ENCODE measurements around the gene NR4A3.

Gene NR4A3

DNA sequence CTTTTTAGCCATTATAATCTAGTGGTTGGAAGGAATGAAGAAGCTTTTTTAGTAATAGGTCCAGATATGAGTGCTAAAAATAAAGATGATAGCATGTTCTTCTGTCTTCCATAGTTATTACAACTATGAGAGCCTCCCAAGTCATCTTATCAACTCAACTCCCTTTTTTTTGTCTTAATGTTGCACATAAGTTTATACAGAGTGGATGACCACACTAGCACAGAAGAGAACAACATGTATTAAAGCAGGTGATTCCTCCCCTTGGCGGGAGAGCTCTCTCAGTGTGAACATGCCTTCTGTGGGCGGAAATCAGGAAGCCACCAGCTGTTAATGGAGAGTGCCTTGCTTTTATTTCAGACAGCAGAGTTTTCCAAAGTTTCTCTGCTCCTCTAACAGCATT lies 44.7 kb downstream of the NR4A3 start:
- DNase-seq (ENCODE audit: insufficient read length, low spot score) (no peak), FAIRE-seq (no peak)
- TF ChIP-seq POLR2AphosphoS5 (IDR thresholded peaks at IDR 0.05; ENCODE audit: low read depth, low read length) (0 out of 2 replicates have a peak, but pooled peaks have one; percentile 19), POLR2A (IDR thresholded peaks at IDR 0.05; ENCODE audit: low read depth, low read length) (0 out of 2 replicates have a peak, but pooled peaks have one; percentile 22), PAX5 (IDR thresholded peaks at IDR 0.05; ENCODE audit: insufficient read depth, low read length, severe bottlenecking) (no peak)

DNA sequence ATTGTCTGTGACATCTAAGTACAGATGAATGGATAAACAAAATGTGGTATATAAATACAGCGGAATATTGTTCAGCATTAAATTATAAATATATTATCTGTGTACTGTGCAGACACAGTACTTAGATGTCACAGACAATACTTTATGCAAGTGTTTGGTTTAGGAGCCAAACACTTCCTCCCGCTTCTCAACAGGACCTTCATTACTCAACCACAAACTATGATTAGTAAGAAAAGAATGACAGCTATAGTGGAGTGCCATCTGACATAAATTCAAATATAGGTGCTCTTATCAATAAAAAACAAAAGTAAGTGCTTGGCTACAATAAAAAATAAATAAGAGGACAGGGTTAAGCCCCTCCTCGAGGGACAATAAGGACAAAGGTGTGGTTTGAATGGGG lies 45.9 kb downstream of the NR4A3 start:
- DNase-seq (ENCODE audit: insufficient read length, low spot score) (no peak), FAIRE-seq (no peak)
- TF ChIP-seq SPI1 (IDR thresholded peaks at IDR 0.05; ENCODE audit: low read depth, low read length), result no peak
- no peak for TF ChIP-seq POLR2A (IDR thresholded peaks at IDR 0.05; ENCODE audit: low read depth, low read length)
- TF ChIP-seq PAX5 (IDR thresholded peaks at IDR 0.05; ENCODE audit: insufficient read depth, low read length, severe bottlenecking), result no peak
- TF ChIP-seq POLR2AphosphoS5 (IDR thresholded peaks at IDR 0.05; ENCODE audit: low read depth, low read length), result no peak
- TF ChIP-seq POU2F2 (IDR thresholded peaks at IDR 0.05; ENCODE audit: low read depth, low read length), result no peak
- no peak for TF ChIP-seq TAF1 (IDR thresholded peaks at IDR 0.05; ENCODE audit: low read depth, low read length)

DNA sequence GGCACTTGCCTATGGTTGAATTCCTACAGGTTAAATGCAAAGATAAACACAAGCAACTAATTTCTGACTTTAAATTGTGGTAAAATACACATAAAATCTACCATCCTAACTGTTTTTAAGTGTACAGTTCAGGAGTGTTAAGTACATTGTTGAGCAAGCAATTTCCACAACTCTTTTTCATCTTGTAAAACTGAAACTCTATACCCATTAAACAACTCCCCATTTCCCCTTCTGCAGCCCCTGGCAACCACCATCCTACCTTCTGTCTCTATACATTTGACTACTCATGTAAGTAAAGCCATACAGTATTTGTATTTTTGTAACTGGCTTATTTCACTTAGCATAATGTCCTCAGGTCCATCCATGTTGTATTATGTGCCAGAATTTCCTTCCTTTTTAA lies 46.3 kb downstream of the NR4A3 start:
- no peak for TF ChIP-seq TAF1 (IDR thresholded peaks at IDR 0.05; ENCODE audit: low read depth, low read length)
- no peak for TF ChIP-seq POLR2A (IDR thresholded peaks at IDR 0.05; ENCODE audit: low read depth, low read length)
- TF ChIP-seq SPI1 (IDR thresholded peaks at IDR 0.05; ENCODE audit: low read depth, low read length), result peak; percentile 80
- no peak for TF ChIP-seq PAX5 (IDR thresholded peaks at IDR 0.05; ENCODE audit: insufficient read depth, low read length, severe bottlenecking)
- no peak for TF ChIP-seq POLR2AphosphoS5 (IDR thresholded peaks at IDR 0.05; ENCODE audit: low read depth, low read length)
- no peak for TF ChIP-seq POU2F2 (IDR thresholded peaks at IDR 0.05; ENCODE audit: low read depth, low read length)
- FAIRE-seq, result peak; percentile 83
- DNase-seq (ENCODE audit: insufficient read length, low spot score), result no peak

DNA sequence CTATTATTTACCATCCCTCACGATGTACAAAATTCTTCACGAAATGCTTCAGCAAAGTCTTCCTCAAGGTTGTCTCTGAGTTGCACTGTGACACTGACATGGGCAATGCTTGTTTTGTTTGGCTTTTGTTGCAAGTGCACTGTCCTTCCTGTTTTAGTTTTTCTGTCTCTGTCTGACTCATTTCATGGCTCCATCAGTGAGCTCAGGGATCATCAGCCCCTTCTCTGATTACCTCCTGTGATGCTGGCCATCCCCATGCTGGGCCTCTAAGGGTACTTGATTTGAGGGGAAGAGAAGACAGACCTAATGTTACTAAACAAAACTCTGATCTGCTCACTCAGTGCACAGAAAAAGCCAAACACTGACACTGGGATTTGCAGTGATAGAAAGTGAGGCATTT lies 47.2 kb downstream of the NR4A3 start:
- peak; percentile 86 for FAIRE-seq
- TF ChIP-seq PAX5 (IDR thresholded peaks at IDR 0.05; ENCODE audit: insufficient read depth, low read length, severe bottlenecking) (no peak), POLR2A (IDR thresholded peaks at IDR 0.05; ENCODE audit: low read depth, low read length) (no peak), POU2F2 (IDR thresholded peaks at IDR 0.05; ENCODE audit: low read depth, low read length) (no peak), TAF1 (IDR thresholded peaks at IDR 0.05; ENCODE audit: low read depth, low read length) (no peak), SPI1 (IDR thresholded peaks at IDR 0.05; ENCODE audit: low read depth, low read length) (no peak), POLR2AphosphoS5 (IDR thresholded peaks at IDR 0.05; ENCODE audit: low read depth, low read length) (no peak)
- peak; percentile 17 for DNase-seq (ENCODE audit: insufficient read length, low spot score)

DNA sequence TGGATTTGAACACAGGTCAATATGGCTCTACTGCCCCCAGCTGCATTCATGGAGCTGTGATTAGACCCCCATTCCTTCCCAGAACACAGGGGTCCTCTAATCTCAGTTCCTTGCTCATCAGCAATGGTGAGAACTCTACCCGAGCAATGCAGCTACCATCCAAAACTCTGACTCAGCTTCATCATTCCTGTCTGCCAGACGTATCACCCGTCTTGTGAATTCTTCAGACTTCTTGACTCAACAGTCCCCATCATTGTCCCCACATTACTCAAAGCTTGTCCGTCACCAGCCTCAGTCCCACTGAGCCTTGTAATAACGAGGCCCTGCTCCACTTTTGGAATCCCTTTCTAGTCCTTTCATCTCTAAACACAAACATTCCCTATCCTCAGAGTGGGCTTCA lies 48.4 kb downstream of the NR4A3 start:
- TF ChIP-seq POLR2A (IDR thresholded peaks at IDR 0.05; ENCODE audit: low read depth, low read length) (no peak), PAX5 (IDR thresholded peaks at IDR 0.05; ENCODE audit: insufficient read depth, low read length, severe bottlenecking) (no peak), TAF1 (IDR thresholded peaks at IDR 0.05; ENCODE audit: low read depth, low read length) (no peak), POLR2AphosphoS5 (IDR thresholded peaks at IDR 0.05; ENCODE audit: low read depth, low read length) (no peak), POU2F2 (IDR thresholded peaks at IDR 0.05; ENCODE audit: low read depth, low read length) (no peak), SPI1 (IDR thresholded peaks at IDR 0.05; ENCODE audit: low read depth, low read length) (no peak)
- FAIRE-seq, result no peak
- DNase-seq (ENCODE audit: insufficient read length, low spot score), result no peak

DNA sequence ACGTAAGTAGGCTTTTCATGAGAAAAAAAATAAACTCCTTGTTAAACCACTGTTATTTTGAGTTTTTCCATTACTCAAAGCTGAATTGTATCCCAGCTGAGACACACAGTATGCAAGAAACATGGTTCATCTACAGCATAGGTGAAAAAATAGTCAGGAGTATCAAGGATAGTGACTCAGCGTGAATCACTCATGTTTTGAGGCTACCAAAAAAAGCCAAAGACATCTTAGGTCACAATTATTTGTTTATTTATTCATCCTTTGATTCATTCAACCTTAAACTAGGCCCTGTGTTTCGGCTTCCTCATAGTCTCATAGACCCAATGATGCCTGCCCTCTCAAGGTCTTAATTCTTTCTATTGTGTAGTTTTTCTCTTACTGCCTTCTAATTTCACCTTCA lies 51.8 kb downstream of the NR4A3 start:
- no peak for FAIRE-seq
- no peak for DNase-seq (ENCODE audit: insufficient read length, low spot score)
- no peak for TF ChIP-seq POLR2A (IDR thresholded peaks at IDR 0.05; ENCODE audit: low read depth, low read length)
- no peak for TF ChIP-seq PAX5 (IDR thresholded peaks at IDR 0.05; ENCODE audit: insufficient read depth, low read length, severe bottlenecking)
- TF ChIP-seq TAF1 (IDR thresholded peaks at IDR 0.05; ENCODE audit: low read depth, low read length), result no peak
- TF ChIP-seq SPI1 (IDR thresholded peaks at IDR 0.05; ENCODE audit: low read depth, low read length), result no peak
- no peak for TF ChIP-seq POU2F2 (IDR thresholded peaks at IDR 0.05; ENCODE audit: low read depth, low read length)
- TF ChIP-seq POLR2AphosphoS5 (IDR thresholded peaks at IDR 0.05; ENCODE audit: low read depth, low read length), result no peak

DNA sequence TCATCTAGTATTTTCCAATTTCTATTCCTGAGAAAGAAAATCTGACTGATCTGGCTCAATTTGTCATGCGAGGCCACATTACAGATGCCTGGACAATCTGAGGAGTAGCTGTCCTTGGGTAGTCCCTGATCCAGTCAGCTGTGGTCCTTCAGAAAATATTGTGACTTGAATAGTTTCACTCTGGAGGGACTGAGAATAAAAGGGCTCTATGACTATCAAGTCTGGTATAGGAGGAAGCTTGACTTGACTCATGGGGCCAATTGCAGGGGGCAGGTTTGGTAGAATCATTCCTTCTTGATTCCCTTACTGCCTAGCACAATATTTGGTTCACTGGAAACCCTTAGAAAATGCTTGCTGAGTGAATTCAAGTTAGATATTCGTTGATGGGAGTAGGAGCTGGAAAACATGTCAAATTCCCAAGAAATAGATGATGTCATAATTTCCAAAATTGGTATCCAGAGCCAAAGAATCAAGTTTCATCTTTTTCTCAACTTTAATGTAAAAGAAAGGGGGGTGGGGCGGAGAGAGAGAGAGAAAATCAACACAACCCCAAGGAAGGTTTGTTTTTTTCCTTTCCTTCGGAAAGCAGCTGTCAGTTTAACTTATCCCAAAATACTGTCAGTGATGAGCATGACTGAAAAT lies 52.4 kb downstream of the NR4A3 start:
- FAIRE-seq, result no peak
- TF ChIP-seq POU2F2 (IDR thresholded peaks at IDR 0.05; ENCODE audit: low read depth, low read length) (no peak), POLR2A (IDR thresholded peaks at IDR 0.05; ENCODE audit: low read depth, low read length) (no peak), POLR2AphosphoS5 (IDR thresholded peaks at IDR 0.05; ENCODE audit: low read depth, low read length) (no peak), TAF1 (IDR thresholded peaks at IDR 0.05; ENCODE audit: low read depth, low read length) (no peak), SPI1 (IDR thresholded peaks at IDR 0.05; ENCODE audit: low read depth, low read length) (no peak), PAX5 (IDR thresholded peaks at IDR 0.05; ENCODE audit: insufficient read depth, low read length, severe bottlenecking) (no peak)
- no peak for DNase-seq (ENCODE audit: insufficient read length, low spot score)

DNA sequence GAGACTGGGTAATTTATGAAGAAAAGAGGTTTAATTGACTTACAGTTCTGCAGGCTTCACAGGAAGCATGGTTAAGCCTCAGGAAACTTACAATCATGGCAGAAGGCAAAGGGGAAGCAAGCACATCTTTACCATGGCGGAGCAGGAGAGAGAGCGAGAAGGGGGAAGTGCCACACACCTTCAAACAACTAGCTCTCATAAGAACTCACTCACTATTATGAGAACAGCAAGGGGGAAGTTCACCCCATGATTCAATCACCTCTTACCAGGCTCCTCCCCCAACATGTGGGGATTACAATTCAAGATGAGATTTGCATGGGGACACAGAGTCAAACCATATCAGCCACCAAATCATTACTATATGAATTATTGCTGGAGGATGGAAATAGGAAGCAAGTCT lies 54.5 kb downstream of the NR4A3 start:
- DNase-seq (ENCODE audit: insufficient read length, low spot score) (no peak), FAIRE-seq (peak; percentile 76)
- TF ChIP-seq PAX5 (IDR thresholded peaks at IDR 0.05; ENCODE audit: insufficient read depth, low read length, severe bottlenecking), result no peak
- TF ChIP-seq POLR2AphosphoS5 (IDR thresholded peaks at IDR 0.05; ENCODE audit: low read depth, low read length), result no peak
- TF ChIP-seq POU2F2 (IDR thresholded peaks at IDR 0.05; ENCODE audit: low read depth, low read length), result no peak
- TF ChIP-seq POLR2A (IDR thresholded peaks at IDR 0.05; ENCODE audit: low read depth, low read length), result no peak
- TF ChIP-seq SPI1 (IDR thresholded peaks at IDR 0.05; ENCODE audit: low read depth, low read length), result peak; percentile 56
- TF ChIP-seq TAF1 (IDR thresholded peaks at IDR 0.05; ENCODE audit: low read depth, low read length), result no peak

DNA sequence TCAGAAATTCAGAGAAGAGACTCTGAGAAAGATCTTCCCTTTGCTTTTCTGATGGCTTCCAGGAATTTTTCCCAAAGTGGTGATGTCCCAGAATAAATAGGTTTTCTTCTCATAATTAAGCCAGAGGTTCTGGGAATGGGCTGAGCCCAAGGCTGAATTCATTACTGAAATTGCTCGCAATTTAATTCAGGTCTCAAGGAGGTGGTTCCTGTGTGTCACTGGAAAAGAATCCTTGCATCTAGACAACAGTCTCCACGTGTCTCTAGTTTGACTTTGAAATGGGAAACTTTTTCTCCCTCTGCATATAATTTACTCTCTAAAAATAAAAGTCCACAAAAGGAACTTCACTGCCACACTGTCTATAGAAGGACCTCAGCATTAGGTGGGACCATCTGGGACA lies 57.0 kb downstream of the NR4A3 start:
- FAIRE-seq (no peak), DNase-seq (ENCODE audit: insufficient read length, low spot score) (no peak)
- no peak for TF ChIP-seq PAX5 (IDR thresholded peaks at IDR 0.05; ENCODE audit: insufficient read depth, low read length, severe bottlenecking)
- TF ChIP-seq SPI1 (IDR thresholded peaks at IDR 0.05; ENCODE audit: low read depth, low read length), result no peak
- no peak for TF ChIP-seq POU2F2 (IDR thresholded peaks at IDR 0.05; ENCODE audit: low read depth, low read length)
- no peak for TF ChIP-seq POLR2AphosphoS5 (IDR thresholded peaks at IDR 0.05; ENCODE audit: low read depth, low read length)
- no peak for TF ChIP-seq TAF1 (IDR thresholded peaks at IDR 0.05; ENCODE audit: low read depth, low read length)
- TF ChIP-seq POLR2A (IDR thresholded peaks at IDR 0.05; ENCODE audit: low read depth, low read length), result no peak

DNA sequence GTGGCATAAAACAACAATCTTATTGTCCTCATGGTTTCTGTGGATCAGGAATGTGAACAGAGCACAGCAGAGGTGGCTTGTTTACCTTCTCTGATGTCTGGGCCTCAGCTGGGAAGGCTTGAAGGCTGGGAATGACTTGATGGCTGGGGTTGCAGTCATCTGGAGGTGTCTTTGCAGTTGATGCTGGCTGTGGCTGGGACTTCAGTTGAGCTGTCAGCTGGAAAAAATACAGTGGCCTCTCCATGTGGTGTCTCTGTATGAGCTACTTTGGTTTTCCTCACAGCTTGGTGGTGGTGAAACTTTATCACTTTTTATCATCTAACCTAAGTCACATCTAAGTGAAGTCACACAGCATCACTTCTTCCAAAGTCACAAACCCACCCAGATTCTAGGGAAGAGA lies 60.1 kb downstream of the NR4A3 start:
- FAIRE-seq (no peak), DNase-seq (ENCODE audit: insufficient read length, low spot score) (no peak)
- no peak for TF ChIP-seq POLR2AphosphoS5 (IDR thresholded peaks at IDR 0.05; ENCODE audit: low read depth, low read length)

Data from GM12891 (cell line).